GM19452 (cell line): ENCODE data around the gene FRMD1.

Source experiments
- ATAC-seq: cut with Tn5 transposase; IDR thresholded peaks from one replicate; pipeline ENCODE4 v1.9.1; 2021; ENCODE audit not compliant: unreplicated experiment

Gene FRMD1

GRCh38 chr6:168045706-168046620 lies 33.0 kb downstream of the FRMD1 start:
- ATAC-seq, result no peak

- no peak for ATAC-seq
These were observed 33.8 kb downstream of the FRMD1 start for GRCh38 chr6:168045141-168045691.

GRCh38 chr6:168044521-168045130 lies 34.4 kb downstream of the FRMD1 start:
- ATAC-seq, result no peak

GRCh38 chr6:168043848-168044415 lies 35.1 kb downstream of the FRMD1 start:
- ATAC-seq, result no peak

GRCh38 chr6:168043193-168043847 lies 35.7 kb downstream of the FRMD1 start:
- no peak for ATAC-seq

- ATAC-seq, result no peak
These were observed 36.4 kb downstream of the FRMD1 start for GRCh38 chr6:168042426-168043192.

- no peak for ATAC-seq
These were observed 37.1 kb downstream of the FRMD1 start for GRCh38 chr6:168041928-168042327.

GRCh38 chr6:168040856-168041496 lies 38.0 kb downstream of the FRMD1 start:
- no peak for ATAC-seq

GRCh38 chr6:168039849-168040248 lies 39.2 kb downstream of the FRMD1 start:
- no peak for ATAC-seq

- no peak for ATAC-seq
These were observed 39.7 kb downstream of the FRMD1 start for GRCh38 chr6:168039301-168039700.

- no peak for ATAC-seq
These were observed 40.4 kb downstream of the FRMD1 start for GRCh38 chr6:168038576-168039140.

- no peak for ATAC-seq
These were observed 41.2 kb downstream of the FRMD1 start for GRCh38 chr6:168037856-168038255.

- ATAC-seq, result no peak
These were observed 41.8 kb downstream of the FRMD1 start for GRCh38 chr6:168037242-168037641.

- no peak for ATAC-seq
These were observed 43.1 kb downstream of the FRMD1 start for GRCh38 chr6:168035661-168036545.

- ATAC-seq, result no peak
These were observed 43.8 kb downstream of the FRMD1 start for GRCh38 chr6:168035098-168035660.

- ATAC-seq, result no peak
These were observed 44.5 kb downstream of the FRMD1 start for GRCh38 chr6:168034537-168034936.

- ATAC-seq, result no peak
These were observed 45.2 kb downstream of the FRMD1 start for GRCh38 chr6:168033791-168034190.

GRCh38 chr6:168032005-168032760 lies 46.8 kb downstream of the FRMD1 start:
- no peak for ATAC-seq
